IPS-NIHi7 (cell line): ENCODE results near the gene PLPPR1.

Source experiments
- DNase-seq: peaks from one replicate; pipeline ENCODE4 v3.0.0; 2012; ENCODE audit warnings: mixed read lengths; ENCODE audit errors: extremely low spot score

Gene PLPPR1

DNA sequence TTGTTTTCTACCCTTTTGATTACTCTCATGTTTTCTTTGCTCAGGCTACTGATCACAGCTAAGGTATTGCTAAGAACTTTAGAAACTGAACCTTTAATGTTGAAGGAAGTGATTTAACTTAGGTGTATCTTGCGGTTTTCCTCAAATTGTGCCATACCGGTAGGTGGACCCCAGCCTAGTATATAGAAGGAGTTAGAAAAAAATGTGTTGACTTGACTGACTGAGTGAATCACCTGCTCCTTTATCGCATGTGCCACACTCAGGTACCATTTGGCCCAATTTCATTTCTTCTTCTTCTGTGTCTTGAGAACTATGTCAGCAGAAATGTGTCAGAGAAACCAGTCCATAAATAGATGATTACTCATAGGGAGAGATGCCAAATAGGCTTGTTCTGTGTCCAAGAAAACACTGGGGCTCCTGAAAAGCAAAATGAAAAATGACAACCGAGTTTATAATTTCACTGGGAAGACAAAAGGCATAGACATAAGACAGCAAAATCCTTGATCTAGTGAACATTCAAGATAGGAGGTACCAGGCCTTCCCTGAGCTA lies 19.4 kb downstream of the PLPPR1 start:
- DNase-seq = no peak

DNA sequence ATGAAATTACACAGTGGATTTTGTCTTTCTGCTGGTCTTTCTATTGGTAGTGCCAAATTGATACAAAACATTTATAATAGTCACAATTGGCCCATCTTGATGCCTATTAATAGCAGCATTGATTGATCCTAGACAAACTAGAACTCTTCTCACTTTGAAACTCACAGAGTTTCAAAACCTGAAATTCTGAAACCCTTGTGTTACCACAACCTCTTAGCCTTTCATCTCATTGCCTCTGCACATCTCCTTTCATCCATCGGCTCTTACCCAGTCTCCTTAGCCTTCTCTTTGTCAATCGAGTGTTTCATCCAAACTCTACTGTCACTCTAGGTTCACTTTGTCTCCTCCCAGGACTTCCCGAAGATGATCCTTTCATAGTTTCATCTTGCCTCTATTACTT lies 22.1 kb downstream of the PLPPR1 start:
- no peak for DNase-seq

DNA sequence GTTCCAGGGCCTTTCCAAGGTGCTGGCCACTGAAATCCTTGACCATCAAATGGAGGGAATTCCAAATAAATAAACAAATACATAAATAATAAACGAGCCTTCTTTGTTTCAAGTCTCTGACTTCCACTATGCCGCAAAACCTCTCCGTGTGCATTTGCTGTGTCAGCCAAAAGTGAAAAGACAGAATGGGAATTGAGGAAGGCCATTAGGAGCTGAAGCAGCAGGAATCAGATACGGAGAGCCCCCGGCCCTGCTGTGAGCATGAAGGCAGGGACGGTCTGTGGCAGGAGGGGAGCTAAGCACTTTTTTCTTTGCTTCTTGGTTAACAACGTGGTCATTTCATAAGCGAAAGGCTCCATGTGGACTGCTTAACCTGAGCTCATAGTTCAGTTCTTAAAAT lies 26.1 kb downstream of the PLPPR1 start:
- peak; percentile 24 for DNase-seq

- no peak for DNase-seq
Observed at GRCh38 chr9:101055516-101055915, 27.0 kb downstream of the PLPPR1 start.

DNA sequence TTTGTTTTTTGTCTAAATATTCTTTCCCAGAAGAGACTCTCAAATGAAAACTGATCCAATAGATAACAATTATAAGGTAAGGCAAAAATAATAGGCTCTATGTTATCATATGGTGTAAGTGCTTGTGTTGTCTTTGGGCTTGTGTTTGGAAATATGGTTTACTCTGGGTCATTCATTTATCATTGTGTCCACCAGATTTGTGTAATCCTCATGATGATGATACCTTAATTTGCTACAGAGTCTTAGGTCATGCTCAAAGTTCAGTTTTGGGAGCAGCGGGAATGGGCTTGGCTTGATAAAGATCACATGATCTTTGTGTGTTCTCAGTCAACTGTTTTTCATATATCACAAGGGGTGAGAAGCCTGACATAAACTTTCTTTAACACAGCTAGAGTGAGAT lies 34.2 kb downstream of the PLPPR1 start:
- DNase-seq = no peak

DNA sequence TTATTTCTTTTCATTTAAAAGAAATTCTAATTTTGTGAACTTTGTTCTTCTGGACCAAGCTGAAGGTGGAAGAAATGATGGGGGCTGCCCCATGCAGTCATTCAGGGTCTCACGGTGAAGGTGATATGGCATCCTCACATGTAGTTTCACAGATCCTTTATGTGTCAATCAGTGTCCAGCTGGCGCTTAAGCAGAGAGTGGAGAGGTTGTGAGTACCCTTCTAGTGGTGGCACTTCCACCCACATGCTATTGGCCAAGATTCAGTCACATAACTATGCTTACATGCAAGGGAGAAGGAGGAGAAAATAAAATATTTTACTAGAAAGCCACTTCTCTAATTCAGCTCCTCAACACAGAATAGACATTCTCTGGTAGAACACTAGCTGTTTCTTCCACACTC lies 34.7 kb downstream of the PLPPR1 start:
- no peak for DNase-seq

- DNase-seq = no peak
Observed at GRCh38 chr9:101064206-101064605, 35.7 kb downstream of the PLPPR1 start.

DNA sequence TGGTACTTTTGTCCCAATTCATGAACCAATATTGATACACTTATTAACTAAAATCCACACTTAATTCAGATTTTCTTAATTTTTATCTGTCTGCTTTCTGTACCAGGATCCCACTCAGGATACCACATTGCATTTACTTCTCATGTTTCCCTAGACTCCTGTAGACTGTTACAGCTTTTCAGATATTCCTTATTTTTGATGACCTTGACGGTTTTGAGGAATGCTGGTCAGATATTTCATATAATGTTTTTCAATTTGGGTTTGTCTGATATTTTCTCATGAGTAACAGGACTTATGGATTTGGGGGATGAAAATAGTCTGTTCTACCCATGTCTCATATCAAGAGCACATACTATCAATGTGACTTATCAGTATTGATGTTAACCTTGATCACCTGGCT lies 37.4 kb downstream of the PLPPR1 start:
- DNase-seq = no peak

DNA sequence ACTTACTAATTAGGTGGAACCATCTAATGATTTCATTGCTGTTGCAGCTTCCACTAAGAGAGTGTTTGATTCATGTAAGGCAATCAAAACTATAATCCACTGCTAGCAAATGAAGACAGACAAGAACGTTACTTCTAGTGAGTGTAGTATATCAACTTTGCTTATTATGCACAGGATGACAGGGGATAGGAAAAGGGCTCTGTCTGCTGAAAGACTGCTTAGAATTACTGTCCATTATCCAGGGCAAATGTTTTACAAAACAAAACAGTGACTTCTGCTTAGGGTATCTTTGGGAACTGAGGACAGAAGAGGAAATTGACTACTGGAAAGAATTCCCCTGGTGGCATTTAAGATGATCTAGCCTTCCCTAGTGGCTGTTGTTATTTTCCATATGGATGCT lies 40.2 kb downstream of the PLPPR1 start:
- no peak for DNase-seq

DNA sequence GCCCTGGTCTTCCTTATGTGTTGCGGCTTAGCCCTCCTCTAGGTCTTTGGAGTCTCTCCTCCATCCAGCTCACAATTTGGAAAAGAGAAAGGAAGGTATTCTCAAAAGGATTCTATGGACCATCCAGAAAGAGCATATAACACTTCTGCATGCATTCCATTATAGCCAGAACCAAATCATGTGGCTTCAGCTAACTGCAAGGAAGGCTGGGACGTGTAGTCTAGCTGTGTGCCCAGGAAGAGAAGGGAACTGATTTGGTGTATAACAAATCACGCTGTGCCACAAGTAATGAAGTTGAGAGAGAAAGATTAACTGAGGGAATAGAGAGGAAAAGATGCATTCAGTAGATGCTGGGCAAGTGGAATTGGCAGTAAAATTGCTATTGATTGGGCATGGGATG lies 43.7 kb downstream of the PLPPR1 start:
- no peak for DNase-seq

DNA sequence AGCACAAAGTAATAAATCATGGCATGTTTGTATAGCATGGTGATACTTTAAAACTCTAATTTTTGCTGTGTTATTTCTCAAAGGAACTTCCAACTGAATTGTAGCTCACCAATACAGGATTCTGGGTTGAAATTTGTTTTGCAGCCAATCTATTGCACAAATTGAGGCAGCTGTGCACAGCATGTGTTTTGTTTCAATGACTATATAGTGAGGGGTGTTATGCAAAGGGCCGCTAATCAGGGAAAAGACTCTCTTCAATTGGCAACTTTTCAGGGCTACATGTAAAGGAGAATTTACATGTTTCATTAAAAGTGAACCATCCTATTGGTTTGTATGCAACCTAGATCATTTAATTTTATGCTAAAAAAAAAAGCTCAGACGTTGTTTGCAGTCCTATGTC lies 44.6 kb downstream of the PLPPR1 start:
- DNase-seq = no peak

- no peak for DNase-seq
Observed at GRCh38 chr9:101081641-101082040, 53.1 kb downstream of the PLPPR1 start.

GRCh38 chr9:101083448-101084202 lies 55.1 kb downstream of the PLPPR1 start:
- DNase-seq = no peak

DNA sequence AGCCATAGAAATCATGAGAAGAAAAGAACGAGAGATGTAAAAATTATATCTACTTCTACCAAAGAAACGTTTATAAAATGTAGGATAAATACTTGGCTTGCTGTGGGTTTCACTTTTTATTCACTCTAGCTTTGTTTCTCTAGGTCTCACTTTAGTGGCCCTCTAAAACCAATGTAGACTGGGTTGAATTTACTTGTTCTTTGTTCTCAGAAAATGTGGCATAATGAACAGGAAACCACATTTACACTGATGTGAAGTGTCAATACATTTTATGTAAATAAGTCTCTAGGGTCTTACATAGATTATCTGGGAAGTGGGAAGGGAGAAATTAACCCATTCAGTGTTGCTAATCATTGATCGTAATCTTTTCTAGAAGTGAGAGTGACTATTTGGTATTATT lies 58.9 kb downstream of the PLPPR1 start:
- DNase-seq = no peak

GRCh38 chr9:101092922-101093321 lies 64.4 kb downstream of the PLPPR1 start:
- no peak for DNase-seq

DNA sequence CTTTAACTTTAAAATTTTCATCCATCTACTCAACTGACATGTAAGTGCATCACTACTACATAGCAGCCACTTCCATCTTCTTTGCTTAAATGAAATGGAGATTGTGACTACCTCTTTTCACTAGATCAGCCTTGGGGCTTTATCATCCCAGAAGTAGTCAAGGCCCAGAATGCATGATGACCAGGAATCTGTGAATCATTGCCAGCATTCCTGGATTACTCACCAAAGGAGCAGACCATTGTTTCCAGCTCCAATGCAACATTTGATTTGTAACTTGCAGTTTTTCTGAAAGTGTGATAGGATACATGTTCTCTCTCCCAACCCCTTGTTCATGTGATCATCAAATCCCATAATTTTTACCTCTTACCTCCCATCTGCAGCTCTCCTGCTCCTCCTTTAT lies 65.1 kb downstream of the PLPPR1 start:
- peak; percentile 20 for DNase-seq

GRCh38 chr9:101094686-101095085 lies 66.2 kb downstream of the PLPPR1 start:
- DNase-seq = no peak

DNA sequence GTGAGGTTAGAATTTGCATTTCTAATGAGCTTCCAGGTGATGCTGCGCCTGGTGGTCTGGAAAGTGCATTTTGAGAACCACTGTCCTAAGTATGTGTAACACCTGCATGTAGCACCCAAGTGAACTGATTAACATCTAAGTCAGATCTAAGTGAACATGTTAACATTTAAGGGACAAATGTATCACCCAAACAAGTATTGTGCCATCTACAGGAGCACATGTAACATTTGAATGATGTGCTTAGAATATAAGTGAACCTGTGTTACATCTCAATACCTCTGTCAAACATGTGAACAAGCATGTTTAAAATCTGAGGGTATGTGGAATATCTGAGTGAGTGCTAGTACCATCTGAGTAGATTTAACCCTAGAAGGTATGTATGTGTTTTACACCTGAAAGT lies 68.7 kb downstream of the PLPPR1 start:
- no peak for DNase-seq

DNA sequence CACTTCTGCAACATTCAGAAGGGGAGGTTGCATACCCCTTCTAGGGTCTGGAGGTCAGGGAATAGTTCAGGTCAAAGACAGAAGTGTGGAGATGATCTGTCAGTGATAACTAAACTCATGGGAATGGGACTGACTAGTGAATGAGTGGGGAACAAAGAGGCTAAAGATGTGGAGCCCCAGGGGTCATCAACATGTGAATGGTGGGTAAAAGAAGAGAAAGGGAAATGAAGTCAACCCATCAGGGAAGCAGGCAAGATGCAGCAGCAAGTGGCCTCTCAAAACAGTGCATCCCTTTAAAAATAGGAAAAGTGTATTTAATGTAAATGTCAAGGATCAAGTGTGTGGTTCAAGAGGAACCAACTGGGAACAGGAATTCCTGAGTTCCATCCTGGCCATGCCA lies 69.9 kb downstream of the PLPPR1 start:
- peak; percentile 26 for DNase-seq

- no peak for DNase-seq
Observed at GRCh38 chr9:101114317-101114716, 85.8 kb downstream of the PLPPR1 start.

- no peak for DNase-seq
Observed at GRCh38 chr9:101115102-101115501, 86.6 kb downstream of the PLPPR1 start.

DNA sequence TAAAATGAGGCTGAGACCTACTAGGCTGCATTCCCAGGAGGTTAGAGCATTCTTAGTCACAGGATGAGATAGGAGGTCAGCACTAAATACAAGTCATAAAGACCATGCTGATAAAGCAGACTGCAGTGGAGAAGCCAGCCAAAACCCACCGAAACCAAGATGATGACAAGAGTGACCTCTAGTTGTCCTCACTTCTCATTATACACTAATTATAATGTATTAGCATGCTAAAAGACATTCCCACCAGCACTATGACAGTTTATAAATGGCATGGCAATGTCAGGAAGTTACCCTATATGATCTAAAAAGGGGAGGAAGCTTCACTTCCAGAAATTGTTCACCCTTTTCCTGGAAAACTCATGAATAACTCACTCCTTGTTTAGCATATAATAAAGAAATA lies 88.6 kb downstream of the PLPPR1 start:
- no peak for DNase-seq

DNA sequence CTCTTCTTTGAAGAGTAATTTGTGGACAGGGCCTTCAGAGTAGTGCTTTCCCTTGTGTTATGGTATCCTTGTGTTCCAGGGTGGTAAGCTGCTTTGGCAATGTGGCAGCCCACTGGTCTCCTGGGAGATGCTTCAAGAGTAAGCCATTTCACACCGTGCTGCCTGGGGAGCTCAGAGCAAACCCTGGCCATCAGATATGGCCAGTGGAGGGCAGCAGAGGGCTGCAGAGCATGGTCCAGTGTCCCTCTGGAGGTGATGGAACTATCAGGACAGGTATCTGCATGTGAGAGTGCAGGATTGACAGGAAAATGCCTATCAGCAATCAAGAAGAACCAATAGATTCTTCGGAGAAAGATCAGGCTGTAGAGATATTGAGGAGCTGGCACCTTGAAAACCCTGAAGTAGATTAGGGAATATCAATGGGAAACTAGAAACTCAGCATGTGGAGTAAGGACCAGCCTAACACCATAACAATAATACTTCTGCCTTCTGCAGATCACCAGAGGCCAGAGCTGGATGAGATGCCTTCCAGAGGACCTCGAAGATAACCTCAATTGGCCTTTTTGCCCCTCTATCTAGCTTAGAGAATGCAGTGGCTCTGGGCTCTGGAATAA lies 90.8 kb downstream of the PLPPR1 start:
- peak; percentile 82 for DNase-seq
